Trophoblast cell (in vitro differentiated cells and primary cell): ENCODE results near the gene PLEKHM3.

ENCODE experiments used
- DNase-seq, 2 donors: peaks; one replicate each; pipeline ENCODE4 v3.0.0-alpha.2; 2016
- H2AFZ ChIP-seq: 2 replicates; pipeline ENCODE4 v1.6.1; 2013; ENCODE audit warnings: low read length, moderate library complexity, mild to moderate bottlenecking; ENCODE audit not compliant: insufficient read depth, poor library complexity
- H2AK5ac ChIP-seq: 2 replicates; pipeline ENCODE4 v1.6.1; 2013; ENCODE audit warnings: mild to moderate bottlenecking, low read length
- H2BK120ac ChIP-seq: 2 replicates; pipeline ENCODE4 v1.6.1; 2013; ENCODE audit warnings: low read length, mild to moderate bottlenecking, moderate library complexity; ENCODE audit not compliant: insufficient read depth, poor library complexity
- H2BK12ac ChIP-seq: 2 replicates; pipeline ENCODE4 v1.6.1; 2013; ENCODE audit warnings: mild to moderate bottlenecking, low read length, moderate library complexity
- H2BK5ac ChIP-seq: 2 replicates; pipeline ENCODE4 v1.6.1; 2013; ENCODE audit warnings: low read length, low read depth, moderate library complexity, mild to moderate bottlenecking; ENCODE audit not compliant: poor library complexity
- H3K14ac ChIP-seq: 2 replicates; pipeline ENCODE4 v1.6.1; 2013; ENCODE audit warnings: mild to moderate bottlenecking, low read length
- H3K18ac ChIP-seq: 2 replicates; pipeline ENCODE4 v1.6.1; 2013; ENCODE audit warnings: mild to moderate bottlenecking, low read length
- H3K23ac ChIP-seq: 2 replicates; pipeline ENCODE4 v1.6.1; 2013; ENCODE audit warnings: low read length
- H3K27ac ChIP-seq: 2 replicates; pipeline ENCODE4 v1.5.1; 2013; ENCODE audit warnings: low read depth, mild to moderate bottlenecking, inconsistent platforms, low read length, moderate library complexity
- H3K27me3 ChIP-seq: 2 replicates; pipeline ENCODE4 v1.6.1; 2013; ENCODE audit warnings: inconsistent platforms, mild to moderate bottlenecking, low read length, moderate library complexity; ENCODE audit not compliant: insufficient read depth
- H3K36me3 ChIP-seq, 2 experiments: 1 replicate in 1 of 2; 2 replicates in 1 of 2; pipeline ENCODE4 v1.6.1; 2013; ENCODE audit warnings: low read length in 2 of 2, mild to moderate bottlenecking in 2 of 2, moderate library complexity in 1 of 2; ENCODE audit not compliant: insufficient read depth in 2 of 2, control insufficient read depth in 1 of 2
- H3K4ac ChIP-seq: 2 replicates; pipeline ENCODE4 v1.6.1; 2013; ENCODE audit warnings: low read depth, mild to moderate bottlenecking, low read length, moderate library complexity
- H3K4me1 ChIP-seq, 2 experiments: 1 replicate in 1 of 2; 2 replicates in 1 of 2; pipeline ENCODE4 v1.6.1; 2013; ENCODE audit warnings: low read length in 2 of 2, mild to moderate bottlenecking in 2 of 2, moderate library complexity in 1 of 2; ENCODE audit not compliant: insufficient read depth in 2 of 2, control insufficient read depth in 1 of 2
- H3K4me2 ChIP-seq: 2 replicates; pipeline ENCODE4 v1.6.1; 2013; ENCODE audit warnings: inconsistent platforms, mild to moderate bottlenecking, low read length, moderate library complexity
- H3K4me3 ChIP-seq: 2 replicates; pipeline ENCODE4 v1.5.1; 2013; ENCODE audit warnings: mild to moderate bottlenecking, low read depth, low read length, inconsistent platforms
- H3K79me1 ChIP-seq: one replicate; pipeline ENCODE4 v1.6.1; 2013; ENCODE audit warnings: low read length
- H3K79me2 ChIP-seq: 2 replicates; pipeline ENCODE4 v1.6.1; 2013; ENCODE audit warnings: low read length, mild to moderate bottlenecking; ENCODE audit not compliant: control insufficient read depth, insufficient read depth, poor library complexity
- H3K9ac ChIP-seq: 2 replicates; pipeline ENCODE4 v1.6.1; 2013; ENCODE audit warnings: mild to moderate bottlenecking, low read length
- H3K9me3 ChIP-seq: 2 replicates; pipeline ENCODE4 v1.6.1; 2013; ENCODE audit warnings: low read depth, mild to moderate bottlenecking, control low read depth, inconsistent platforms, low read length; ENCODE audit not compliant: insufficient read depth
- H4K12ac ChIP-seq: 2 replicates; pipeline ENCODE4 v1.6.1; 2013; ENCODE audit warnings: low read depth, mild to moderate bottlenecking, low read length, moderate library complexity
- H4K8ac ChIP-seq: 2 replicates; pipeline ENCODE4 v1.6.1; 2013; ENCODE audit warnings: low read depth, mild to moderate bottlenecking, low read length, moderate library complexity
- H4K91ac ChIP-seq: one replicate; pipeline ENCODE4 v1.6.1; 2013; ENCODE audit warnings: low read depth, mild to moderate bottlenecking, low read length, moderate library complexity
- WGBS: extraction: QIAGEN DNeasy Blood & Tissue Kit; methylation state at CpG from one replicate; pipeline ENCODE4 v1.1.7; 2013; ENCODE audit warnings: missing lambda C conversion rate; ENCODE audit not compliant: insufficient read length, insufficient coverage; ENCODE audit errors: extremely low coverage; 5-methylcytosine and 5-hydroxymethylcytosine counted together

Gene PLEKHM3

DNA sequence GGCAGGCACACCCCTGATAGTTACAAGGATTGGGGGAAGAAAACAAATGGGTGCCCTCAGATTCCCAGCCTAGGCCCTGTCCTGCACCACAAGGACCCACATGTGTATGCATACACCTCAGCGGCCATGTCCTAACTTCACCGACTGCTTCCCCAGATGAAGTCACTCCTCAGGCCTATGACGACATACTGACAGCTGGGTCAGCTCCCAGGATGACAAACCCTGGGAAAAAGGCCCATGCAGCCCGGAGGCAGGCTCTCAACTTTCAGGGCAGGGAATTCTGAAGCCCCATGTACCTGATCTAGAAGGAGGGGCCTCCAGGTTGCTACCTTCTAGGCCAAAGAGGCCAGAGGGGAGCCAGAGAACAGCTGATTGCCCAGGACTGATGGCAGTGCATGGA is 11.0 kb upstream of the PLEKHM3 start:
- H3K79me2 ChIP-seq, result no peaks in the 10 kb centered on the region
- WGBS, result no CpG with 5 or more reads among the region's 4 CpGs
- DNase-seq, result peak; percentile 28 to 38

DNA sequence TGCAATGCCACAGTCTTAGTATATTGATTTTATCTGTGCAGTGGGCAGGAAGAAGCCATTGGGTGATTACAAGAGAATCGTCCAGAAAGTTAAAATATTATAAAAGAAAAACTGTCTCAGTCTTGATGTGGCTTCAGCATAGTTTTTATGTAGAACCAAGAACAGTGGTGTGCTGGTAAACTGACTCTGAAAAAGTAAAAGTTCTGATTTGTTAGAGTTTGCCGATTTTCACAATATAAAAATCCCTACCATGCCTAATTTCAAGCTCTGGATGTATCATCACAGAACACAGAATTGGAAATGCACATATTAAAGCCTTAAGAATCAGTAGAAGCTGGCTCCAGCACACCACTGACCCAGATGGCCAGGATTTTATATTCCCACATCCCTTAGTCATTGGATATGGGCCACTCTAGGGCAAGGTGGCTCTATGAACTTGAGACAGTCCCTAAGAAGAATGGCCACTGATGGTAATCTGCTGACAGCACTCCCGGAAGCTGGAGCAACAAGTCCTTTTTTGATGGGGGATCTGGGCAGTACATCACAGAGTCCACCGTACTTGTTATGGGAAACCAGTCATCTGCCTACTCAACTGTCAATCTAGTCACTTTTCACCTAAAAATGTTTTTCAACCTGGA is 9.3 kb upstream of the PLEKHM3 start:
- no peak overlapping the region for H3K4me2 ChIP-seq
- no peaks in the 10 kb centered on the region for H3K27me3 ChIP-seq
- H3K14ac ChIP-seq, result no peak overlapping the region
- no peak overlapping the region for H3K4me3 ChIP-seq
- H2BK120ac ChIP-seq, result no peak overlapping the region
- H2BK12ac ChIP-seq, result peak overlapping the region; percentile 92
- no peak overlapping the region for H4K12ac ChIP-seq
- H4K8ac ChIP-seq, result no peak overlapping the region
- peaks cover 5% of the 10 kb centered on the region for H3K79me1 ChIP-seq
- H3K4me1 ChIP-seq, result peaks cover 8 to 12% of the 10 kb centered on the region in 2 experiments
- peak overlapping the region; percentile 83 for H2AK5ac ChIP-seq
- H3K36me3 ChIP-seq, result peaks cover 0 to 2% of the 10 kb centered on the region in 2 experiments
- H3K23ac ChIP-seq, result no peak overlapping the region
- no peak overlapping the region for H3K27ac ChIP-seq
- no CpG with 5 or more reads among the region's 4 CpGs for WGBS
- no peak overlapping the region for H3K18ac ChIP-seq
- H2BK5ac ChIP-seq, result peak overlapping the region; percentile 57
- no peak overlapping the region for H3K4ac ChIP-seq
- H4K91ac ChIP-seq, result peak overlapping the region; percentile 31
- DNase-seq, result peak; percentile 55 to 66
- no peaks in the 10 kb centered on the region for H3K9me3 ChIP-seq
- no peak overlapping the region for H2AFZ ChIP-seq
- H3K9ac ChIP-seq, result no peak overlapping the region
- no peaks in the 10 kb centered on the region for H3K79me2 ChIP-seq

More for the DNA sequence above, 11.0 kb upstream of the PLEKHM3 start:
- H2BK12ac ChIP-seq, result peak overlapping the region; percentile 25
- H3K9me3 ChIP-seq, result no peaks in the 10 kb centered on the region
- peaks cover 0 to 2% of the 10 kb centered on the region in 2 experiments for H3K36me3 ChIP-seq
- H3K9ac ChIP-seq, result no peak overlapping the region
- no peaks in the 10 kb centered on the region for H3K27me3 ChIP-seq
- H3K4me3 ChIP-seq, result no peak overlapping the region
- peaks cover 2% of the 10 kb centered on the region for H3K79me1 ChIP-seq
- H3K27ac ChIP-seq, result no peak overlapping the region
- no peak overlapping the region for H3K4ac ChIP-seq
- H2BK120ac ChIP-seq, result no peak overlapping the region
- no peak overlapping the region for H3K14ac ChIP-seq
- peaks cover 9 to 10% of the 10 kb centered on the region in 2 experiments for H3K4me1 ChIP-seq
- H4K8ac ChIP-seq, result no peak overlapping the region
- peak overlapping the region; percentile 10 for H4K91ac ChIP-seq
- H4K12ac ChIP-seq, result no peak overlapping the region
- H3K18ac ChIP-seq, result no peak overlapping the region
- no peak overlapping the region for H2AK5ac ChIP-seq
- no peak overlapping the region for H3K23ac ChIP-seq
- H3K4me2 ChIP-seq, result no peak overlapping the region
- H2AFZ ChIP-seq, result no peak overlapping the region
- H2BK5ac ChIP-seq, result no peak overlapping the region

DNA sequence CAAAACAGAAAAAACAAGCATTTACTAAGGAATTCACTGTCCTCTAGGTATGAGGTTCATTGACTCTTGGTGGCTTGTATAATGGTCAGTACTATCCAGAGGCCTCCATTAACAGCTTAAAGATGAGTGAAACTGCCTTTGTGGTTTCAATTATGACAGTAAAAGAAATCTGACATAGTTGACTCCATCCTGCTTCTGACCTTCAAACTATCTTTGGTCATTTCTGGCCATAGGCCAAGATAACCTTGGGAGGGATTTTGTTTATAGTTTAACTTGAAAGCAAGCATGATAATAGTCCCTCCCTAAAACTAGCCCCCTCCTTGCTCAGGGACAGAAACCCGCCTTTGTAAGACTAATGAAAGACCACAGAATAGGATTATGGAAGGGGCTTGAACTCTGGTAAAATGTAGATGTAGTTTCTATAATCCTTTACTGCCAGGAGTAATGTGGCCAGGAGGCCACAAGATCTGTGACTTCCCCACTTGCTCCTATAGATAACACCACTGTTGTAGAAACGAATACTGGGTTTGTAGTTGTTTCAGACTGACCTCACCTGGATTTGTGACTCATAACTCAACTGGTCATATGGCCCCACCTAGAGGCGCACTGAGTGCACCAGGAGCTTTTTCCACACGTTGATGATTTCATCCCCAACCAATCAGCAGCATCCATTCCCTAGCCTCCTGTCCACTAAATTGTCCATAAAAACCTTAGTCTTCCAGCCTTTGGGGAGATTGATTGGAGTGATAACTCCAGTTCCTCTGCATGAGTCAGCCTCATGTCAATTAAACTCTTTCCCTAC is 8.6 kb upstream of the PLEKHM3 start:
- no peak overlapping the region for H2AK5ac ChIP-seq
- H3K4ac ChIP-seq, result no peak overlapping the region
- no peak overlapping the region for H4K91ac ChIP-seq
- H3K27me3 ChIP-seq, result no peaks in the 10 kb centered on the region
- H2AFZ ChIP-seq, result no peak overlapping the region
- H3K9me3 ChIP-seq, result no peaks in the 10 kb centered on the region
- H3K18ac ChIP-seq, result no peak overlapping the region
- H3K23ac ChIP-seq, result no peak overlapping the region
- H3K79me2 ChIP-seq, result no peaks in the 10 kb centered on the region
- no peak overlapping the region for H4K12ac ChIP-seq
- H2BK5ac ChIP-seq, result no peak overlapping the region
- peaks cover 5 to 10% of the 10 kb centered on the region in 2 experiments for H3K4me1 ChIP-seq
- no peak overlapping the region for H3K14ac ChIP-seq
- no peak overlapping the region for H2BK120ac ChIP-seq
- H3K36me3 ChIP-seq, result peaks cover 0 to 2% of the 10 kb centered on the region in 2 experiments
- H3K4me2 ChIP-seq, result no peak overlapping the region
- DNase-seq, result peak; percentile 89 to 92
- H3K9ac ChIP-seq, result no peak overlapping the region
- H3K27ac ChIP-seq, result peak overlapping the region; percentile 39
- H2BK12ac ChIP-seq, result no peak overlapping the region
- no peak overlapping the region for H4K8ac ChIP-seq
- no CpG with 5 or more reads among the region's 4 CpGs for WGBS
- no peak overlapping the region for H3K4me3 ChIP-seq
- peaks cover 4% of the 10 kb centered on the region for H3K79me1 ChIP-seq

DNA sequence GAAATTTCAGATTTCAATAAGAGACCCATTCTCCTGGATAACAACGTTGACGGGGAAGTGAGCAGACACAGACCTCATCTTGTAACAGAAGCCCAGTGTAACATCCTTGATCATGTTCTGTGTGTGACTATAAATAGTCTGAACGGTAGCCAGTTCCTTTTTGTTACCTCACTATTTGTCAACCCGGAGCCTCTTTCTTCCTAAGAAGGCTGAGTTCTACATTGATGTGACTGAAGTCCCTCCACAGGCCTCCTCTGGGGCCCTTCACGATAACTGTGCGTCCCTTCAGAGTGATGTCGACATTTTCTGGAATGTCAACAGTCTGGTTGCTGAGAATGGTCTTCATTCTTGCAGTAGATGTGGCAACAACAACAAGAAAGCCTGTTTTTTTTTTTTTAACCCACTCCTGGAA is 6.3 kb upstream of the PLEKHM3 start:
- peaks cover 0 to 2% of the 10 kb centered on the region in 2 experiments for H3K36me3 ChIP-seq
- peak overlapping the region; percentile 5 for H2BK120ac ChIP-seq
- no CpG with 5 or more reads among the region's 7 CpGs for WGBS
- no peak overlapping the region for H3K14ac ChIP-seq
- peaks cover 3 to 5% of the 10 kb centered on the region in 2 experiments for H3K4me1 ChIP-seq
- peaks cover 4% of the 10 kb centered on the region for H3K79me1 ChIP-seq
- no peak overlapping the region for H4K12ac ChIP-seq
- H3K4me2 ChIP-seq, result peak overlapping the region; percentile 2
- peak overlapping the region; percentile 79 for H3K27ac ChIP-seq
- H3K23ac ChIP-seq, result no peak overlapping the region
- H3K4ac ChIP-seq, result no peak overlapping the region
- peak overlapping the region; percentile 44 for H2BK5ac ChIP-seq
- no peak overlapping the region for H3K9ac ChIP-seq
- no peak overlapping the region for H2AFZ ChIP-seq
- peak overlapping the region; percentile 38 for H4K91ac ChIP-seq
- DNase-seq, result peak; percentile 95 to 99
- no peaks in the 10 kb centered on the region for H3K79me2 ChIP-seq
- H4K8ac ChIP-seq, result peak overlapping the region; percentile 56
- H3K18ac ChIP-seq, result no peak overlapping the region
- H3K9me3 ChIP-seq, result no peaks in the 10 kb centered on the region
- no peak overlapping the region for H2AK5ac ChIP-seq
- H2BK12ac ChIP-seq, result peak overlapping the region; percentile 75
- H3K4me3 ChIP-seq, result no peak overlapping the region
- H3K27me3 ChIP-seq, result no peaks in the 10 kb centered on the region
